Lower lobe of right lung (tissue), 2 donors: Measurements from ENCODE around the gene TBC1D14. TPM values are rescaled to one million over a fixed set of nuclear protein-coding genes. Genes with fewer than 3 reads are reported as not detected.

Experiments
- ATAC-seq, 2 donors: fragments of 200-7000 bp; cut with Tn5 transposase; one replicate each; pipeline ENCODE4 v1.9.1; 2020 to 2022; ENCODE audit warnings: mild to moderate bottlenecking in 2 of 2, moderate library complexity in 2 of 2
- DNase-seq: peaks from one replicate; pipeline ENCODE4 v3.0.0-alpha.2; 2020
- H3K27ac ChIP-seq: fragments of 200-600 bp; one replicate; pipeline ENCODE4 v1.8.0; 2022
- H3K27me3 ChIP-seq: fragments of 200-600 bp; one replicate; pipeline ENCODE4 v1.8.0; 2022; ENCODE audit warnings: low read depth
- H3K36me3 ChIP-seq: fragments of 200-600 bp; one replicate; pipeline ENCODE4 v1.8.0; 2022; ENCODE audit warnings: mild to moderate bottlenecking
- H3K4me1 ChIP-seq: fragments of 200-600 bp; one replicate; pipeline ENCODE4 v1.8.0; 2022
- H3K4me3 ChIP-seq: fragments of 200-600 bp; one replicate; pipeline ENCODE4 v1.8.0; 2022; ENCODE audit warnings: mild to moderate bottlenecking
- H3K9me3 ChIP-seq: fragments of 200-600 bp; one replicate; pipeline ENCODE4 v1.8.0; 2022
- CTCF ChIP-seq: fragments of 200-600 bp; IDR thresholded peaks from one replicate; pipeline ENCODE4 v1.8.0; 2022; ENCODE audit warnings: antibody characterized with exemption, mild to moderate bottlenecking
- intact Hi-C: fragments of 100-400 bp; cut with DNase I; formaldehyde crosslinking; loops from one replicate; pipeline ENCODE4 v1.11.0; 2022
- total RNA-seq: library from RNA; stranded (reverse); fragmentation: NEBNext Ultra II Directional; extraction: Animal tissue kit (Norgen Biotek cat#: 25700); gene quantifications from one replicate; pipeline ENCODE4 v1.2.1, GENCODE V29; 2021
- donor health status: DM: no; HTN: yes; CAD: no; lungs with severe emphysema.

TBC1D14 gene
- total RNA-seq, 1 donor from 2014 or later: 60.7 TPM

- no peaks in the 10 kb centered on the region for H3K9me3 ChIP-seq
- intact Hi-C loops: no loop called here
- no peak for TF ChIP-seq CTCF
- DNase-seq (no peak), ATAC-seq (no peak)
- H3K4me1 ChIP-seq: peaks cover 33% of the 10 kb centered on the region
- H3K36me3 ChIP-seq: peaks cover 36% of the 10 kb centered on the region
- H3K4me3 ChIP-seq: peak overlapping the region; percentile 92
- H3K27me3 ChIP-seq: no peaks in the 10 kb centered on the region
- no peak overlapping the region for H3K27ac ChIP-seq
Measured at GRCh38 chr4:7066493-7066892, 156.9 kb downstream of the TBC1D14 start.

GRCh38 chr4:7067126-7067451, 157.5 kb downstream of the TBC1D14 start:
- peaks cover 30% of the 10 kb centered on the region for H3K36me3 ChIP-seq
- no peaks in the 10 kb centered on the region for H3K27me3 ChIP-seq
- no peak for DNase-seq
- H3K4me3 ChIP-seq: peak overlapping the region; percentile 92
- no peak for ATAC-seq
- peaks cover 33% of the 10 kb centered on the region for H3K4me1 ChIP-seq
- H3K27ac ChIP-seq: peak overlapping the region; percentile 92
- H3K9me3 ChIP-seq: no peaks in the 10 kb centered on the region
- intact Hi-C loops: no loop called here
- TF ChIP-seq CTCF: no peak

GRCh38 chr4:7067452-7068278, 158.0 kb downstream of the TBC1D14 start, which contains the start of gene GRPEL1:
TSS of gene GRPEL1 (minus strand) at chr4:7068064. CDS start at chr4:7068032, 32 bp downstream.
- Histone ChIP-seq H3K9me3 (no peaks in the 10 kb centered on the region), H3K4me3 (peak within 1 kb of the TSS; percentile 92), H3K4me1 (peaks cover 33% of the 10 kb centered on the region), H3K36me3 (peaks cover 24% of the 10 kb centered on the region), H3K27ac (peak within 1 kb of the TSS; percentile 92), H3K27me3 (no peaks in the 10 kb centered on the region)
- ATAC-seq: peak; percentile 97 to 98
- DNase-seq: peak; percentile 99
- peak; percentile 28 for TF ChIP-seq CTCF
- intact Hi-C loops: no loop called here

GRCh38 chr4:7068279-7068842, 158.7 kb downstream of the TBC1D14 start:
- DNase-seq (no peak), ATAC-seq (no peak)
- Histone ChIP-seq H3K27me3 (no peaks in the 10 kb centered on the region), H3K4me1 (peaks cover 33% of the 10 kb centered on the region), H3K27ac (peak overlapping the region; percentile 92), H3K4me3 (peak overlapping the region; percentile 92), H3K36me3 (peaks cover 17% of the 10 kb centered on the region), H3K9me3 (no peaks in the 10 kb centered on the region)
- intact Hi-C loops: no loop called here
- no peak for TF ChIP-seq CTCF

GRCh38 chr4:7068883-7069282, 159.3 kb downstream of the TBC1D14 start:
- intact Hi-C loops: no loop called here
- H3K9me3 ChIP-seq: no peaks in the 10 kb centered on the region
- H3K27me3 ChIP-seq: no peaks in the 10 kb centered on the region
- H3K27ac ChIP-seq: peak overlapping the region; percentile 92
- H3K4me3 ChIP-seq: peak overlapping the region; percentile 92
- peaks cover 33% of the 10 kb centered on the region for H3K4me1 ChIP-seq
- ATAC-seq (no peak), DNase-seq (no peak)
- TF ChIP-seq CTCF: no peak
- peaks cover 12% of the 10 kb centered on the region for H3K36me3 ChIP-seq
